Keratinocyte (primary cell): ENCODE data around the gene TRMT61A. TPM values are rescaled to one million over a fixed set of nuclear protein-coding genes. Genes with fewer than 3 reads are reported as not detected.

Experiments
- DNase-seq: peaks from one replicate; pipeline ENCODE4 v3.0.0-alpha.2; 2011; ENCODE audit warnings: low read depth, missing footprints, low spot score
- FAIRE-seq: peaks from 2 replicates; lab custom pipeline; 2011; peaks lifted over from hg19 to GRCh38; lab: Jason Lieb, UNC
- H2AFZ ChIP-seq: 2 replicates; pipeline ENCODE4 v1.6.0; 2012; ENCODE audit warnings: low read length, control low read depth, inconsistent platforms; ENCODE audit not compliant: control insufficient read depth
- H3K27ac ChIP-seq: 2 replicates; pipeline ENCODE4 v1.5.1; 2011; ENCODE audit warnings: low read length; ENCODE audit not compliant: control insufficient read depth, insufficient read depth
- H3K27me3 ChIP-seq: 3 replicates; pipeline ENCODE4 v1.6.0; 2011; ENCODE audit warnings: low read length; ENCODE audit not compliant: control insufficient read depth, insufficient read depth; ENCODE audit errors: extremely low read depth
- H3K36me3 ChIP-seq, 2 experiments: 2 replicates in 1 of 2; 3 replicates in 1 of 2; pipeline ENCODE4 v1.5.1; 2011; ENCODE audit warnings: low read length in 2 of 2, mild to moderate bottlenecking in 1 of 2; ENCODE audit not compliant: control insufficient read depth in 2 of 2, insufficient read depth in 2 of 2; ENCODE audit errors: extremely low read depth in 1 of 2
- H3K4me1 ChIP-seq: 3 replicates; pipeline ENCODE4 v1.5.1; 2011; ENCODE audit warnings: low read length; ENCODE audit not compliant: control insufficient read depth, insufficient read depth; ENCODE audit errors: extremely low read depth
- H3K4me2 ChIP-seq: 3 replicates; pipeline ENCODE4 v1.6.0; 2011; ENCODE audit warnings: low read depth, low read length; ENCODE audit not compliant: control insufficient read depth, insufficient read depth; ENCODE audit errors: extremely low read depth
- H3K4me3 ChIP-seq, 3 experiments: fragments of 200-600 bp in 1 of 3; sonication (generic) in 1 of 3; 2 replicates in 2 of 3; 3 replicates in 1 of 3; pipeline ENCODE4 v1.5.1; 2011 to 2016; ENCODE audit warnings: low read length in 3 of 3, mild to moderate bottlenecking in 3 of 3, control low read depth in 2 of 3, inconsistent platforms in 1 of 3, low read depth in 1 of 3, mixed read lengths in 1 of 3, mixed run types in 1 of 3, moderate library complexity in 1 of 3; ENCODE audit not compliant: control insufficient read depth in 2 of 3, insufficient read depth in 2 of 3; ENCODE audit errors: extremely low read depth in 1 of 3
- H3K79me2 ChIP-seq: 2 replicates; pipeline ENCODE4 v1.6.0; 2012; ENCODE audit warnings: low read length; ENCODE audit not compliant: control insufficient read depth, insufficient read depth
- H3K9ac ChIP-seq: 3 replicates; pipeline ENCODE4 v1.6.0; 2011; ENCODE audit warnings: low read length; ENCODE audit not compliant: control insufficient read depth, insufficient read depth; ENCODE audit errors: extremely low read depth
- H3K9me1 ChIP-seq: 3 replicates; pipeline ENCODE4 v1.6.0; 2011; ENCODE audit warnings: low read length; ENCODE audit not compliant: control insufficient read depth, insufficient read depth; ENCODE audit errors: extremely low read depth
- H3K9me3 ChIP-seq: 2 replicates; pipeline ENCODE4 v1.5.1; 2012; ENCODE audit warnings: low read depth, low read length; ENCODE audit not compliant: control insufficient read depth
- H4K20me1 ChIP-seq: 3 replicates; pipeline ENCODE4 v1.6.0; 2011; ENCODE audit warnings: low read length; ENCODE audit not compliant: control insufficient read depth, insufficient read depth; ENCODE audit errors: extremely low read depth
- EZH2 ChIP-seq: IDR thresholded peaks from one replicate; pipeline ENCODE4 v1.6.1; 2012; ENCODE audit warnings: inconsistent platforms, mild to moderate bottlenecking, low read length, moderate library complexity
- dilution Hi-C: fragments of 300-500 bp; cut with MboI; formaldehyde crosslinking; loops from one replicate; pipeline ENCODE4 v1.7.0; 2020; ENCODE audit warnings: low sequenced_read_pairs; ENCODE audit not compliant: extremely low pct_ligation_motif_present
- polyA plus RNA-seq, 5 experiments: library from polyadenylated mRNA; depleted of rRNA in 3 of 5; stranded (reverse) in 3 of 5; stranded (forward) in 1 of 5; unstranded in 1 of 5; fragments of >200 nt; gene quantifications; 1 replicate in 1 of 5; 2 replicates in 3 of 5; 3 replicates in 1 of 5; pipeline versions ENCODE4 v1.2.1 to v1.2.3, GENCODE V29; 2011 to 2012; ENCODE audit warnings: missing spikeins in 2 of 5, low read depth in 1 of 5, low replicate concordance in 1 of 5
- TF ChIP-seq, protein P1 (sequence below), 3 experiments: IDR thresholded peaks in 1 of 3; conservative IDR thresholded peaks in 1 of 3; optimal IDR thresholded peaks in 1 of 3; 2 replicates in 2 of 3; 3 replicates in 1 of 3; pipeline versions ENCODE3 to v1.5.1; 2011; ENCODE audit warnings: low read length in 3 of 3, mild to moderate bottlenecking in 3 of 3, moderate library complexity in 2 of 3, control low read depth in 1 of 3, inconsistent platforms in 1 of 3; ENCODE audit not compliant: insufficient read depth in 2 of 3; ENCODE audit errors: extremely low read depth in 1 of 3

The TRMT61A gene
- polyA plus RNA-seq, 1 donor (not counting 4 experiments of a cell fraction or from before 2014, with no cell fraction given) = 4.4 TPM

DNA sequence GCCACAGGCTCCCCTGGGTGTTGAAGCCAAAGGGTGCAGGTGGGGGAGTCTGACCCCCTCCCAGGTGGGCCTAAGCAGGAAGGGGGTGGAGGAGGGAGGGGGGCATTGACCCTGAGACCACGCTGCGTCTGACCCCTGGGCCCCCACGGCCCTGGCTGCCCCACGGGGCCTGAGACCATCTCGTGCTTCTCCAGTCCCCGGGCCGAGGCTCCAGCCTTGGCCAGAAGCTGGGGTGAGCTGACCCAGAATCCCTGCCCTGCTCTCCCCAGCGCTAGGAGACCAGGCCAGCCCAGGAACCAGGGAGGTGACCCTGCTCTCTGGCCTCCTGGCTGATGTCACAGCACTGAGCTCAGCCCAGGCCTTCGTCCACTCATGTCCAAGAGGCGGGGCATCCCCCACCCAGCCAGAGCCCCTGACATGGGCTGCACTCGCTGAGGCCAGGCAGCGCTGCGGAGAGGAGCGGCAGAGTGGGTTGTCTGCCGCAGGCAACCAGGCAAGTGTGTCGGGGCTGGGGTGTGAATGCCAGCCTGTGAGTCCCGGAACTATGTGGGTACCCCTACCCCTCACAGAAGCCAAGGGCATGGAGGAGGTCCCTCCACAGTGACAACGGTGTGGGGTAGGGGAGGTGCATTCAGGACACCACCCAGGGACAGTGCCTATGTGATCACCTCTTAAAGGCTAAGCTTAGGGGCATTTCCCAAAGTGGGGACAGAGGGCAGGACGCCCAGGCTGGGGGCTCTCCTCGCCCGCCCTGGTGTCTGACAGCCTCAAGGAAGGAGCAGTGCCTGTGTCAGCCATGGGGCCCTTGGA, 6.3 kb downstream of the TRMT61A start:
- H3K79me2 ChIP-seq = peaks cover 20% of the 10 kb centered on the region
- FAIRE-seq (no peak), DNase-seq (no peak)
- peaks cover 5 to 22% of the 10 kb centered on the region in 2 experiments for H3K36me3 ChIP-seq
- dilution Hi-C loops = no loop called here
- no peaks in the 10 kb centered on the region for H3K27me3 ChIP-seq
- H3K27ac ChIP-seq = no peak overlapping the region
- H3K9me3 ChIP-seq = no peaks in the 10 kb centered on the region
- no peaks in the 10 kb centered on the region for H3K9me1 ChIP-seq
- no peak overlapping the region for H3K4me2 ChIP-seq
- H3K4me1 ChIP-seq = peaks cover 11% of the 10 kb centered on the region
- no peak for TF ChIP-seq EZH2
- TF ChIP-seq, protein P1, sequence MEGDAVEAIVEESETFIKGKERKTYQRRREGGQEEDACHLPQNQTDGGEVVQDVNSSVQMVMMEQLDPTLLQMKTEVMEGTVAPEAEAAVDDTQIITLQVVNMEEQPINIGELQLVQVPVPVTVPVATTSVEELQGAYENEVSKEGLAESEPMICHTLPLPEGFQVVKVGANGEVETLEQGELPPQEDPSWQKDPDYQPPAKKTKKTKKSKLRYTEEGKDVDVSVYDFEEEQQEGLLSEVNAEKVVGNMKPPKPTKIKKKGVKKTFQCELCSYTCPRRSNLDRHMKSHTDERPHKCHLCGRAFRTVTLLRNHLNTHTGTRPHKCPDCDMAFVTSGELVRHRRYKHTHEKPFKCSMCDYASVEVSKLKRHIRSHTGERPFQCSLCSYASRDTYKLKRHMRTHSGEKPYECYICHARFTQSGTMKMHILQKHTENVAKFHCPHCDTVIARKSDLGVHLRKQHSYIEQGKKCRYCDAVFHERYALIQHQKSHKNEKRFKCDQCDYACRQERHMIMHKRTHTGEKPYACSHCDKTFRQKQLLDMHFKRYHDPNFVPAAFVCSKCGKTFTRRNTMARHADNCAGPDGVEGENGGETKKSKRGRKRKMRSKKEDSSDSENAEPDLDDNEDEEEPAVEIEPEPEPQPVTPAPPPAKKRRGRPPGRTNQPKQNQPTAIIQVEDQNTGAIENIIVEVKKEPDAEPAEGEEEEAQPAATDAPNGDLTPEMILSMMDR (optimal IDR thresholded peaks at IDR 0.05 in 1 of 3, IDR thresholded peaks at IDR 0.05 in 1 of 3, conservative IDR thresholded peaks at IDR 0.05 in 1 of 3; ENCODE audit: extremely low read depth in 1 of 3, insufficient read depth in 2 of 3, low read length in 3 of 3) = no peak
- H3K9ac ChIP-seq = no peak overlapping the region
- H3K4me3 ChIP-seq = no peak overlapping the region
- H4K20me1 ChIP-seq = no peaks in the 10 kb centered on the region
- no peak overlapping the region for H2AFZ ChIP-seq

DNA sequence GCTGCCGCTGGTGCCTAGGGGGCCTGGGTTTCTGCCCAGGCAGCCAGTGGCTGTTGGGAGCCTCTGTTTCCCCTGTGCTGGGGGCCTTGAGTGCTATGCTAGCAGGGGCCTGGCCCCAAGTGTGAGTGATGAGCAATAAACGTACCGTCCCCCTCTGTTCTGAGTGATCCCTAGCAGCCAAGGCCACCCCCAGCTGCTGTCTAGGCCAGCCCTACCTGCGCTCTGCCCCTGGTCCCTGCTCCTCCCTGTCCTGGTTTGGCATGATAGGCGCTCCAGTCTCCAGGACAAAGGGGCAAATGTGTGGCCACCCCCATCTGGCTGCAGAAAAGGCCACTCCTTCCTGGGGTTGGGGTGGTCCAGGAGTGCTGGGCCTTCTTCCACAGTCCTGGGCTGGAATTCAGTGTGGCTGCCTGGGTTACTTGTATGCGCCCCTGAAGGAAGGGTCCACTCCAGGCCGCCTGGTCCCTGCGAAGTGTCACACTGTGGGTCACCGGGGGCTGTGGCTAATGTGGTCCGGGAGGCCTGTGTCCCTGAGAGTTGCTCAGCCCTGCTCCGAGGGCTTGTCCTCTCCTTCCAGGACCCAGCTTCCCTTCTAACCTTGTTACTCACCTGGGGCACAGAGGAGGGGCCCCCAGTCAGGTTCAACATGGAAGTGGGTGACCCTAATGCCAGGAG, 7.0 kb downstream of the TRMT61A start:
- Histone ChIP-seq H3K9me1 (no peaks in the 10 kb centered on the region), H3K4me2 (no peak overlapping the region), H4K20me1 (no peaks in the 10 kb centered on the region), H3K27ac (no peak overlapping the region), H3K4me3 (no peak overlapping the region), H3K9ac (no peak overlapping the region), H3K36me3 (peaks cover 4 to 15% of the 10 kb centered on the region in 2 experiments), H3K27me3 (no peaks in the 10 kb centered on the region), H3K4me1 (peaks cover 16% of the 10 kb centered on the region), H2AFZ (no peak overlapping the region), H3K9me3 (no peaks in the 10 kb centered on the region), H3K79me2 (peaks cover 13% of the 10 kb centered on the region)
- FAIRE-seq (no peak), DNase-seq (no peak)
- TF ChIP-seq EZH2 = no peak
- TF ChIP-seq, protein P1 (optimal IDR thresholded peaks at IDR 0.05 in 1 of 3, IDR thresholded peaks at IDR 0.05 in 1 of 3, conservative IDR thresholded peaks at IDR 0.05 in 1 of 3; ENCODE audit: extremely low read depth in 1 of 3, insufficient read depth in 2 of 3, low read length in 3 of 3) = no peak
- dilution Hi-C loops = no loop called here
